Measurements from ENCODE around the gene TRIM15.

Gene TRIM15

DNA sequence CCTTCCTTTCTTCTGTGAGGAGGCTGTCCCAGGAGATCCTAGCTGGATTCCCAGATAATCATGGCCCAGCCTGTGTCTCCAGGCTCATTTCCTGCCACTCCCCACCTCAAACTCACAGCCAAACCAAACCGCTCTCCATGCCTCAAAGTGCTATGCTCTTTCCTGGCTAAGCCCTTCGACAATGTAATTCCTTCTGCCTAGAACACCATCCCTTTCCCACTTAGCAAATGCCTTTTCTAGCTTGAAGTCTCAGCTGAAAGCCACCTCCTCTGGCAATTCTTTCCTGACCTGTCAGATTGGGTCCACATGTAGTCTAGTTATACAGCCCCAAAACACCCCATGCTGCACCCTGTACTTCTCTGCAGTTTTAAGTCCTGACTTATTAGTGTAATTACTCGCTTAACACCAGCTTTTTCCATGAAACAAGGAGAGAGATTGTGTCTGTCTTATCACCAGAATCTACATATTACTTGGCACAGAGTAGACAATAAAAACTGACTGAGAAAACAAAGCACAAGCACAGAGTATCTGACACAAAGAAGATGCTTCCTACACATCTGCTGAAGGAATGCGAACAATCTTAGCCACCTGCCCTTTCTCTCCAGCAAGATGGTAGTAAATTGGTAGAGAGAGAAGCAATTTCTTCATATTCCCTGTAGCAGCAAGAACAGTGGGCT is 44.4 kb downstream of the TRIM15 start:
- H3K4me3 ChIP-seq (ENCODE audit: low read depth, low read length), result no peak overlapping the region
- no peak for DNase-seq (ENCODE audit: low read depth)
- TF ChIP-seq, protein P1, sequence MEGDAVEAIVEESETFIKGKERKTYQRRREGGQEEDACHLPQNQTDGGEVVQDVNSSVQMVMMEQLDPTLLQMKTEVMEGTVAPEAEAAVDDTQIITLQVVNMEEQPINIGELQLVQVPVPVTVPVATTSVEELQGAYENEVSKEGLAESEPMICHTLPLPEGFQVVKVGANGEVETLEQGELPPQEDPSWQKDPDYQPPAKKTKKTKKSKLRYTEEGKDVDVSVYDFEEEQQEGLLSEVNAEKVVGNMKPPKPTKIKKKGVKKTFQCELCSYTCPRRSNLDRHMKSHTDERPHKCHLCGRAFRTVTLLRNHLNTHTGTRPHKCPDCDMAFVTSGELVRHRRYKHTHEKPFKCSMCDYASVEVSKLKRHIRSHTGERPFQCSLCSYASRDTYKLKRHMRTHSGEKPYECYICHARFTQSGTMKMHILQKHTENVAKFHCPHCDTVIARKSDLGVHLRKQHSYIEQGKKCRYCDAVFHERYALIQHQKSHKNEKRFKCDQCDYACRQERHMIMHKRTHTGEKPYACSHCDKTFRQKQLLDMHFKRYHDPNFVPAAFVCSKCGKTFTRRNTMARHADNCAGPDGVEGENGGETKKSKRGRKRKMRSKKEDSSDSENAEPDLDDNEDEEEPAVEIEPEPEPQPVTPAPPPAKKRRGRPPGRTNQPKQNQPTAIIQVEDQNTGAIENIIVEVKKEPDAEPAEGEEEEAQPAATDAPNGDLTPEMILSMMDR (IDR thresholded peaks at IDR 0.05; ENCODE audit: insufficient read depth, low read depth, low read length, missing control alignments), result no peak

DNA sequence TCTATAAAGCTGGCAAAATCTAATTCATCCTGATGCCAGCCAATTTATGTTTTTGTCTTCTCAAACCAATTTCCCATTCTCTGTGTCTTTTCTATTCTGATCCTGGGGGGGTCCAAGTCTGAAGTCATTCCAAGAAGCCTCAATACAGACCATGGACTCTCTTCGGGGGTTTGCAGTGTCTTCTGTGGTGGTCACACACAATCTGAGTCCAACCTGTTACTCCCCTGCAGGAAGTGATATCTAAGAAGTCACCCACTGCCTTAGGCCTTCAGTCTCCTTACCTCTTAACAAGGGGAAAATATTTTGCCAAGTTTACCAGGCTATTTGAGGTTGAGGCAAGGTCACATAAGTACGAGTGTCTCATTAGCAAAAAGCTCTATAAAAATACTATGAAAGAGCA is 48.0 kb downstream of the TRIM15 start:
- H3K4me3 ChIP-seq (ENCODE audit: low read depth, low read length), result peak overlapping the region; percentile 94
- TF ChIP-seq, protein P1 (IDR thresholded peaks at IDR 0.05; ENCODE audit: insufficient read depth, low read depth, low read length, missing control alignments), result no peak
- DNase-seq (ENCODE audit: low read depth), result no peak

DNA sequence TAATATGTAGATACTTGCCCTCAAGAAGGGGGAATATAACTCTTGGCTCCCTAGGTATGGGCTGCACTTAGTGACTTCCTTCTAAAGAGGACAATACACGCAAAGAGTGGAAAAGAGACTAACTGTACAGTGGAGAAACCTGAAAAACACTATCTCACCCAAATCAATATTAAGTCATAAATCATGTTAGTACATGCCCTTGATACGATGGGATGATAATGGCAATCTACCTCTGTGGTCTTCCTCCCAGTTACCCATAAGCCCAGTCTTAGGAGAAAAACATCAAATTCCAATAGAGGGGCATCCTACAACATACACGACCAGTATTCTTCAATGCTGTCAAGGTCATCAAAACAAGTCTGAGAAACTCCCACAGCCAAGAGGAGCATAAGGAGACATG is 48.6 kb downstream of the TRIM15 start:
- peak overlapping the region; percentile 94 for H3K4me3 ChIP-seq (ENCODE audit: low read depth, low read length)
- DNase-seq (ENCODE audit: low read depth), result no peak
- TF ChIP-seq, protein P1 (IDR thresholded peaks at IDR 0.05; ENCODE audit: insufficient read depth, low read depth, low read length, missing control alignments), result no peak

DNA sequence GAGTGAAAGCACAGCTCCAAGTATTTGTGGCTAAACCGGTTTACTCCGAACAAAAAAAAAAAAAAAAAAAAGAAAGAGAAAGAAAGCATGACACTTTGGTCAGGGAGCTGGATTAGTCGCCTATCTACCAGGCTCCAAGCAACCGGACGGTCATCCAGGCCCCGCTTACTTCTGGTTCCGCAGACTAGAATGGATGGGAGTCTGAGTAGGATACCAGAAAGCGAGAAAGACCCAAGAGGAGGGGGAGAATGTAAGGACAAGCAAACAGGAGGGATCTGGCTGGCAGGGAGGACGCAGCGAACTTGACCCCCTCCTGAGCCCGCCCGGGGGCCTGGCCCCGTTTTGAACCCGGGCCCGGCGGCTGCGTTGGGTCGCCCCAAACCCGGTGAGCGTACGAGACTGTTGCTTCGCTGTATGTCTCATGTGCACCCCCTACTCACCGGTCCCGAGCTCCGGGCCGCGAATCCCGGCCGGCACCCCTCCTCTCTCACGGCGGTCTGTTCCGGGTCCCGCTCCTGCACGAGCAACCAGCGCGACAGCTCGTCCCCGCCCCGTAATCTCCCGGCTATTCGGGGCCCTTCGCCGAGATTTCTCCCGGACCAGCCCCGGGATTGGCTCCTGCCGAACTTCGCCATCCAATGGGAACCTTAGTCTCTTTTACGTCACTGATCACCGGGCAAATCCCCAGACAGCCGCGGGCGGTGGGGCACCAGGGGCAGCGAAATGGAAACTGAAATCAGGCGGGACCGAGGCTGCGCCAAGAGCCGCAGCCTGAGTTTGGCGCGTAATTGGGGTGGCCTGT is 49.7 kb downstream of the TRIM15 start, which contains the start of gene TRIM26:
TSS of gene TRIM26 (minus strand) at position 542 of the 802 bp plus-strand sequence. CDS start 14,303 bp downstream, outside the sequence.
- TF ChIP-seq, protein P1 (IDR thresholded peaks at IDR 0.05; ENCODE audit: insufficient read depth, low read depth, low read length, missing control alignments), result no peak
- H3K4me3 ChIP-seq (ENCODE audit: low read depth, low read length), result peak within 1 kb of the TSS; percentile 94
- peak; percentile 98 for DNase-seq (ENCODE audit: low read depth)

DNA sequence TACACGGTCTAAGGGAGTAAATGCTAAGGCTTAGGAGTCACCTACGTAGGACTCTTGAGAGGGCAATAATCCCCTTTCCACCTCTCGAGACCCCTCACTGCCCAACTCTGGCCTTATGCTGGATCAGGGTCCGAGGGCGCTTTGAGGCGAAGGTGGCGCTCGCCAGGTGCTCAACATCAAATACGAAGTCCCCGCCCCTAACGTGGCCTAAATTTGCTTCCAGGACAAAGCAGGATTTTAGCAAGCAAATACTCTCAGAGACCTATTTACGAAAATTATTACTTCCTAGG is 50.3 kb downstream of the TRIM15 start:
- DNase-seq (ENCODE audit: low read depth), result no peak
- H3K4me3 ChIP-seq (ENCODE audit: low read depth, low read length), result peak overlapping the region; percentile 94
- TF ChIP-seq, protein P1 (IDR thresholded peaks at IDR 0.05; ENCODE audit: insufficient read depth, low read depth, low read length, missing control alignments), result no peak

DNA sequence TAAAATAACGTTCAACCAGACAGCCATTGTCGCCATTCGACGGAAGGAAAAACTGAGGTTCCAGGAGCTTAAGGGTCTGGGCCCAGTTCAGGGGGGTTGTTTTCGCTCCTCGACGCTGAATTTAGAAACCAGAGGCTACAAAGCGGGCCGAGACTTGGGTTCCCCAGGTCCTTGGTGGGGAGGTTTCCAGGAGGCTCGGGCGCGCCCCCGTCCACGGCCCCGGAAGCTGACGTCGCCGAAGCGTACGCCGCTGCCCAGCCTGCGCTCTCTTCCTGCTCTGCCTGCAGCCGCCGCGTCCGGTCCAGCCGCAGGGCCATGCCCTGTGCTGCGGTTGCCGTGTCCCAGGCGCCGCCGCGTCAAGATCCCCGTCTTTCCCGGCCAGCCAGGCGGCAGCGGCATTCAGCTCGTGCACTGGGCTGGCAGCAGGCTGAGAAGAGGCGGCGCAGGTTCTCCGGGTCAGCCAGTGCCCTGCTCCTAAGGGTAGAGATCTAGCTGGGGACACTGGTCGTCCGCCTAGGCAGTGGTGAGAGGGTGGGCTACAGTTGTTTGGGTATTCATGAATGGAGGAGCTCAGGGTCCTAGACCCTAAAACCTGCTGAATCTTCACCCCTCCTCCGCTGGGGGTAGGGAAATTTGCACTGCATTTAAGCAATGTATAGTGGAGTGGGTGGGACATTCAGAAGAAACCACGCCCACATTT is 50.8 kb downstream of the TRIM15 start:
- DNase-seq (ENCODE audit: low read depth), result peak; percentile 91
- peak overlapping the region; percentile 94 for H3K4me3 ChIP-seq (ENCODE audit: low read depth, low read length)
- TF ChIP-seq, protein P1 (IDR thresholded peaks at IDR 0.05; ENCODE audit: insufficient read depth, low read depth, low read length, missing control alignments), result no peak
